GM19468 (cell line): ENCODE measurements around the gene SH2D4B.

Experiments used
- ATAC-seq: cut with Tn5 transposase; IDR thresholded peaks from one replicate; pipeline ENCODE4 v1.9.1; 2021; ENCODE audit warnings: mild to moderate bottlenecking, moderate library complexity, moderate number of reproducible peaks; ENCODE audit not compliant: unreplicated experiment; ENCODE audit errors: extremely low read depth

SH2D4B gene

DNA sequence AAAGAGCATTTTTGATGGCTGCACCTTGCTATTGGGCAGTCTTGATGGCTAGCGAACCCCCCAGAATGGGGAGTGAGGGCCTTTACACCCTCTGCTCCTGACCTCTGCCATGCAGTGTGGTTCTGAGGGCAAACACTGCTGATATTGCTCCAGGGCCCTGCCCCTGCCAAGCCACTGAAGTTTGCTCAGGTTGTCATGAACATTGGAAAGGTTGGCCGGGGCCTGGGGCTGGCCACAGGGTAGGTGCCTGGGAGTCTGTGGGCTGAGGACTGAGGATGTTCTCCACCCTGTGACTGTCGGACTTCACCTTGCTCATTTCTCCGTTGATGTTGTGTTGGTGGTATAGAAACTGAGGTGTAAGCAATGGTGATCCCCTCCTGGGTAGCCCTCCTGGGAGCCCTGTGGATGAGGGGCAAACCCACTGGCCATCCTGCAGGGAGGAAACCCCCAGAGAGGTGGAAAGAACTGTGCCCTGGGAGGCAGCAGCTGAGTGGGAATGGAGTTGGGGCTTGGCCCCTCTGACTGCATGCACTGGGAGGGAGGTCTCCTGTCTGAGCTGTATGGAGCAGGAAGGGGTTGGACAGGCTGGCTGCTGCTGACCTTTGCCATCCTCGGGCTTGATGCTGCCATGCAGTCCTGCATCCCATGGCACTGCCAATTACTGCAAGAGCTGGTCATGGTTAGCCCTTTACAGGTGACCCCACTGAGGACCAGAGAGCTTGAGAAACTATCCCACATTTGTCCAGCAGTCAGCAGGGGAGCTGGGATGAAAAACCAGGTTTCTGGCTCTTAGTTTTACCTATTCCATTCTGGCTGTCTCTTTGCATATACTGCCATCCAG is 77.1 kb downstream of the SH2D4B start:
- no peak for ATAC-seq

DNA sequence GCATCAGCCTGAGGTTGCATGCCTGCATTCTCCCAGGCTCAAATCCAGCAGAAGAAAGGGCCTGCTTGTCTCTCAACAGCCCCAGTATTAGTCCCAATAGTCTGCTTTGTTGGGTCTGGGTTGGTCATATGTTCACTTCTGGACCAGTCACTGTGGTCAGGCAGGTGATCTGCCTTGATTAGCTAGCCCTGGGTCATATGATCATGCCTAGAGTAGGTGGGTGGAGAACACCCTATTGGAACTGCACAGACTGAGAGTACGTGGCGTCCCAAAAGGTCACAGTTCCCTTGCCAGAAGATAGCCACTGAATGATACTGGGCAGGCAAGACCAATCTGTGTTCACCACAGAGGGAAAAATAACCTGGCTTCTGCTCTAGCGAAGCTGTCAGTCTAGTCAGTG is 80.1 kb downstream of the SH2D4B start:
- ATAC-seq, result no peak

GRCh38 chr10:80619036-80619435 is 81.3 kb downstream of the SH2D4B start:
- no peak for ATAC-seq

DNA sequence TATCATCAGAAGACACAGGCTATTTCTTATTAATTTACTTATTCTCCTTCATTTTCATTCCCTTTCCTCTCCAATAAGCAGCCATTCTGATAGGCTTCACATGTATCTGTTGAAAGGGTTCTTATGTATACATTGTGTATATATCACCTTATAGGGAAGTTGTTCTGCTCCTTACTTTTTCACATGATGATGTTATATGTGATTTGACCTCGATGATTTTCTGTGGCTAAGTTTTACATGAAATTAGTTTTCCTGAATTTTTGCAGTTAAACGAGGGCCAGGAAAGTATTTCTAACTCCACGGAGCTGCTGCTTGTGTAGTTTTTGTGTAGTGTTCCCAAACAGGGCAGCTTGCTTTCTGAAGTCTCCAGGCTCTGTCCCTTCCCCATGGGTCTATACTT is 84.5 kb downstream of the SH2D4B start:
- ATAC-seq, result no peak

DNA sequence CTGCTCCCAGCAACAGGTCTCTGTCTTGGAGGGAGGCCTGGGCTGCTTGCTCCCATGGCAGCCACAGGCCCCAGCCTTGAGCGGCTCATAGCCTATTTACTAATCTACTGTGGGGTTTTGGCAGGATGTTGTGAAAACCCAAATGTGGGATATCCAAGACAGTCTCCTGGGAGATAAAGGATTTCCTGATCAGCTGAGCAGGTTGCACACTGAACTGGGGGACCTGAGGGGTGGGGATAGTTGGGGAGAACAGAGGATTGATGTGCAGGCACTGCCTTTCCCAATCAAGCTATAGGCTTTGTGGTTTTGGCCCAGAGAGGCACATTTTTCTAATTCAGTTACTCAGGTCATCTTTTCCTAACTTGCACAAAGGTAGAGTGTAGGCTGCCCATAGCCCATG is 92.6 kb downstream of the SH2D4B start:
- ATAC-seq, result no peak

DNA sequence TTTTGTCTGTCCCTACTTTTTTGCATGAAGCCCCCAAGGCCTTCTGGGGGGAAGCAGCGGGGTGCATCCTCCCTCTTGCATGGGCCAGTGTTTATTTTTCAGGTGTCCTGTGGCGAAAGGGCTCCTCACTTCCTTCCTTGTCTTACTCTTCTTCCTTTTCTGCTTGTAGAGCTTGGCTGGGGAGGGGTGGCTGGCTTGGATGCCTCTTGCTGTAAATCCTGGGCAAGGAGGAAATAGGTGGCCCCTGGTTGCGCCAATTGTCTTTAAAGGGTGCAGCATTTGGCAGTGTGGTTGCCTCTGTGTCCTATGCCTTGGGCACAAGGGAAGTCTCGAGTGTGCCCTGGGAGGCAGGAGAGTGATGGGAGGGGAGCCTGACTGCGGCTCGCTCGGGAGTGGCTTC is 95.0 kb downstream of the SH2D4B start:
- ATAC-seq, result no peak

- ATAC-seq, result no peak
Observed at GRCh38 chr10:80633383-80633860, 95.7 kb downstream of the SH2D4B start.

DNA sequence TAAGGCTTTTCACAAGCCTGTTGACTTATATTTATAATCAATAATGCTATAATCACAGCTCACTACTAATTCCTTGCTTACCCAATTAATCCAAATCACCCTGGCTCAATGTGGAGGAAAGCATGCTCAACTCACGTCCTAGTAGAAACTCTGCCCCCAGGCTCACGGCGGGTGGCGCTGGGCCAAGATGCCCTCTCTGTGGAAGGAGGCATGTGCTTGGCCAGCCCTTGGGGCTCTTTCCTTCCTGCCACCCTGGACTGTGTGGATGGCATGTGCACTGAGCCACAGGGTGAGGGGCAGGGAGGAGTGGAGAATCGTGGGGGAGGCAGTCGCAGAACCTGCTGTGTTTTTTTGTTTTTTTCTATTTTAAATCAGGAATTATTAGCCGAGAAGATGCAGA is 96.2 kb downstream of the SH2D4B start:
- ATAC-seq, result no peak

GRCh38 chr10:80642661-80643060 is 105.0 kb downstream of the SH2D4B start:
- no peak for ATAC-seq

- no peak for ATAC-seq
Observed at GRCh38 chr10:80646366-80646765, 108.7 kb downstream of the SH2D4B start.

GRCh38 chr10:80647173-80647833 is 109.6 kb downstream of the SH2D4B start:
- no peak for ATAC-seq

- ATAC-seq, result no peak
Observed at GRCh38 chr10:80648106-80648505, 110.4 kb downstream of the SH2D4B start.

GRCh38 chr10:80649183-80649582 is 111.5 kb downstream of the SH2D4B start:
- ATAC-seq, result no peak

DNA sequence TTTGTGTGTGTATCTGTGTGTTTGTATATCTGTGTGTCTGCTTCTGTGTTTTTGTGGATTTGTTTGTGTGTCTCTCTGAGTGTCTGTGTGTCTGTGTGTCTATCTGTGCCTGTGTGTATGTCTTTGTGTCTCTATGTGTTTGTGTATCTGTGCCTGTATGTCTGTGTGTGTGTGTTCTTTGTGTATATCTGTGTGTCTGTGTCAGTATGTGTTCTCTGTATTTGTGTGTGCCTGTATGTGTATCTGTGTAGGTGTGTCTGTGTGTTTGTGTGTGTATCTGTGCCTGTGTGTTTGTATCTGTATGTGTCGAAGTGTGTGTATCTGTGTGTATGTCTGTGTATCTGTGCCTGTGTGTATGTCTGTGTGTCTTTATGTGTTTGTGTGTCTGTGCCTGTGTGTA is 118.2 kb downstream of the SH2D4B start:
- no peak for ATAC-seq

DNA sequence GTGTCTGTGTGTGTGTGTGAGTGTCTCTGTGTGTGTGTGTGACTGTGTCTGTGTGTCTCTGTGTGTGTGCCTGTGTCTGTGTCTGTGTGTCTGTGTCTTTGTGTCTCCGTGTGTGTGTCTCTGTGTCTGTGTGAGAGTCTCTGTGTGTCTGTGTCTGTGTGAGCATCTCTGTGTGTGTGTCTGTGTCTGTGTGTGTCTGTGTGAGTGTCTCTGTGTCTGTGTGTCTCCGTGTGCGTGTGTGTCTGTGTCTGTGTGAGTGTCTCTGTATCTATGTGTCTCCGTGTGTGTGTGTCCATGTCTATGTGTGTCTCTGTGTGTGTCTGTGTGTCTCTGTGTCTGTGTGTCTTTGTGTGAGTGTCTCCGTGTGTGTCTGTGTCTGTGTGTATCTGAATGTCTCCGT is 120.4 kb downstream of the SH2D4B start:
- no peak for ATAC-seq

DNA sequence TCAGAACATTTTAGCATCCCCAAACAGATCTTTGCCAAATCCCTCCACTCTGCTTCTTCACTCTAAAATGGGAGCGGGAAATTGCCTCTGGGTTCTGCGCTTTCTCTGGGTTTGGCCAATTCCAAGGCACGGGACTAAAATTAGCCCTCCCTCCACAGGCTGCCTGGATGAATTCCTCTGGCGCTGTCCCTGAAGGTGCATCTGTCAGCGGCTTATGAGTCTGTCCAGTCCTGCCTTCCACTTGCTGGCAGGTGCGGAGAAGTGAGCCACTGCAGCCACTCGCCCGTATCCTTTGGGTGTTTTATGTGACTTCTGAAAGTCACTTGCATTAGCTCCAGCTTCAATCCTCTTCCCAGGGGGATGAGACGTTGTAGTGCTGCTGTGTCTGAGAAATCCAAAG is 121.6 kb downstream of the SH2D4B start:
- no peak for ATAC-seq

DNA sequence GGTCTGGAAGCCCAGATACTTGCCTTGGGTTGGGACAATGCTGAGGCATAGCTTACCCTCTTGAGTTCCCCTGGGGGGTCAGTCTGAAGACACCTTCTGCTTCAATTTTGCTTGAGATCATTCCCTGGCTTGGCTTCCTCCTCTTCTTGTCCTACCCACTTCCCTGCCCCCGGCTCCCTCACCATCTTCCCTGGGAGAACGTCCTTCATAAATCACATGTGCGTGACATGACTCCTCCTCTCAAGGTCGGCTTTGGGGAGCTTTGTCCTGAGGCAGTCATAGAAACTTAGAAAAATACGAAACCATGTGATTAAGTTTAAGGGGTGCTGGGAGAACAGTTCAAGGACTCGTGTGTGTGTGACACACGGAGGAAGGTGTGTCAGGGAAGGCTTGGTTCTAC is 122.6 kb downstream of the SH2D4B start:
- ATAC-seq, result no peak

DNA sequence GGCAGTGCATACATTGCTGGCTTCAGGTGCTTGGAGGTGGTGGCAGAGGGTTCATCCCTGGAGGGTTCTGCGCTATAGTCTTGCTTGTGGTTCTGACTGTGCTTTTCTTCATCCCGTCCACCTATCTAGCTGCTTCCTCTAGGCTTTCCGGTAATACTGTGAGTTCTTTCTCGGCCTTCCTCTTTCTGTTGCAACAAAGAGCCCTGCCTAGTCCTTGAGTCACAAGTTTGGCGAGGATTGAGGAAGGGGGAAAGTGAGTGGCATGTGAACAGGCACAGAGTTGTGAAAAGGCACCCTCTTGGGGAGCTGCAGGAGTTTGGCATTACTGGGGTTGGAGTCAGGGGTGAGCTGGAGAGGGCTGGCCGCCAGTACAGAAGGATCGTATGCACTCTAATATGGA is 123.0 kb downstream of the SH2D4B start:
- ATAC-seq, result no peak

GRCh38 chr10:80661526-80661925 is 123.8 kb downstream of the SH2D4B start:
- ATAC-seq, result no peak

DNA sequence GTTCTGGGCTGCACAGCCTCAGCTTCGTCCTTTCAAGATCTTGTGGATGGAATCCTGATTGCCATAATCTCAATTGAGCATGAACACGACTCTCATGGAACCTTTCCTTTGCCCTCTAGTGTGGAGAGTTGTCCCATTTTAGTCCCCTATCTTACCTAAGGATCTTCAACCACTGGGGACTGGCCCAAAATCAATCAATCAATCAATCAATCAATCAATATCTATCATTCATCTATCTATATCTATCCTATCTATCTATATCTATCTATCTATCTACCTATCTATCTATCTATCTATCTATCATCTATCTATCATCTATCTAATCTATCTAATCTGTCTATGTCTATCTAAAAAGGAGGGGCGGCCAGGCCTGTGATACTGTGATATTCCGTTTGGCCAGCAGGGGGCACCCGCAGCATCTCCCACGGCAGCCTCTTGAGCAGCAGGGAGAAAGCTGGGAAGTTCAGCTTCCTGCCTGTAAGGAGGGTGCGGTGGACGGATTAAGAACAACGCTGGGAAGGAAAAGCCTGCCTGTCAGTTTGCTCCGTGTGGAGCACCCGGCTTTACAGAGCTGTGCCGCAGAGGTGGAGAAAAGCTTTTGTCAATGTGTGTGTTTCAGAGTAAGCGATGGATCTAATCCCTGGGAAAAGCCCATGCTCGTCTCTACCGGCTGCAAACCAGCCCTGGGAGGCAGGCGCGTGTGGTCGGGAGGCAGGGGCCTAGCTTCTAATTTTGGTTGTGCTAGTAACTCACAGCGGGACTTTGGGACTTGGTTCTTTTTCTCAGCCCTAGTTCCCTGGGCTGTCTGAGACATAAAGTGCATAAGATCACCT is 124.9 kb downstream of the SH2D4B start:
- ATAC-seq, result no peak
